Activated T-helper 2 cell treated with anti-CD3 and anti-CD28 coated beads, Interferon-gamma antibody, Interleukin-2, Interleukin-4, amounts not matched to agents 10 μg/mL and 5 μg/mL and 100 μg/mL, durations not matched to agents 14 hours and 24 hours and 36 hours (primary cell): ENCODE data around the gene MICU1. TPM values are rescaled to one million over a fixed set of nuclear protein-coding genes. Genes with fewer than 3 reads are reported as not detected.

Source experiments
- DNase-seq: peaks from one replicate; pipeline ENCODE4 v3.0.0; 2021; ENCODE audit warnings: low spot score
- H3K27ac Mint-ChIP-seq: one replicate; pipeline ENCODE4 v1.8.0; 2021; ENCODE audit warnings: mixed read lengths
- H3K27me3 Mint-ChIP-seq: one replicate; pipeline ENCODE4 v1.8.0; 2021; ENCODE audit warnings: low read depth, mixed read lengths
- H3K36me3 Mint-ChIP-seq: one replicate; pipeline ENCODE4 v1.8.0; 2021; ENCODE audit warnings: low read depth, mixed read lengths
- H3K4me1 Mint-ChIP-seq: one replicate; pipeline ENCODE4 v1.8.0; 2021; ENCODE audit warnings: low read depth, mixed read lengths
- H3K4me3 Mint-ChIP-seq: one replicate; pipeline ENCODE4 v1.8.0; 2021; ENCODE audit warnings: low read depth, mild to moderate bottlenecking, moderate library complexity, mixed read lengths
- H3K9me3 Mint-ChIP-seq: one replicate; pipeline ENCODE4 v1.8.0; 2021; ENCODE audit warnings: mixed read lengths
- intact Hi-C: fragments of 100-400 bp; cut with micrococcal nuclease; formaldehyde crosslinking; loops from one replicate; pipeline ENCODE4 v1.15.1; 2023
- total RNA-seq: library from RNA; stranded (reverse); gene quantifications from 2 replicates; pipeline ENCODE4 v1.2.3, GENCODE V29; 2022

The MICU1 gene
- total RNA-seq, 1 donor from 2014 or later, result 30.7 TPM

DNA sequence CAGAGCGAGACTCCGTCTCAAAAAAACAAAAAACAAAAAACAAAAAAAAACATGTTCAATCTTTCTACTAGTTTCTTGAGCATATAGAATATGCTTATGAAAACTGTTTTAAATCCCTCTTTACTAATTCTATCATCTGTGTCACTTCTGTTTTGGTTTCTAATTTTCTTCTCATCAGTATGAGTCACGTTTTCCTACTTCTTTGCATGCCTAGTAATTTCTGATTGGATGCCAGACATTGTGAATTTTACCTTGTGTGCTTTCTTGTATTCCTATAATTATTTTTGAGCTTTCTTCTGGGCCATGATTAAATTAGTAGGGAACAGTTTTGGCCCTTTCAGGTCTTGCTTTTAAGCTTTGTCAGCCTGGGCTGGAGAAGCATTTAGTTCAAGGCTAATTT is 9.9 kb downstream of the MICU1 start:
- Mint-ChIP-seq H3K9me3 (peaks cover 11% of the 10 kb centered on the region), H3K4me1 (peaks cover 9% of the 10 kb centered on the region), H3K36me3 (peaks cover 9% of the 10 kb centered on the region), H3K27me3 (no peaks in the 10 kb centered on the region), H3K27ac (no peak overlapping the region), H3K4me3 (no peak overlapping the region)
- DNase-seq, result no peak
- intact Hi-C loops, result no loop called here

DNA sequence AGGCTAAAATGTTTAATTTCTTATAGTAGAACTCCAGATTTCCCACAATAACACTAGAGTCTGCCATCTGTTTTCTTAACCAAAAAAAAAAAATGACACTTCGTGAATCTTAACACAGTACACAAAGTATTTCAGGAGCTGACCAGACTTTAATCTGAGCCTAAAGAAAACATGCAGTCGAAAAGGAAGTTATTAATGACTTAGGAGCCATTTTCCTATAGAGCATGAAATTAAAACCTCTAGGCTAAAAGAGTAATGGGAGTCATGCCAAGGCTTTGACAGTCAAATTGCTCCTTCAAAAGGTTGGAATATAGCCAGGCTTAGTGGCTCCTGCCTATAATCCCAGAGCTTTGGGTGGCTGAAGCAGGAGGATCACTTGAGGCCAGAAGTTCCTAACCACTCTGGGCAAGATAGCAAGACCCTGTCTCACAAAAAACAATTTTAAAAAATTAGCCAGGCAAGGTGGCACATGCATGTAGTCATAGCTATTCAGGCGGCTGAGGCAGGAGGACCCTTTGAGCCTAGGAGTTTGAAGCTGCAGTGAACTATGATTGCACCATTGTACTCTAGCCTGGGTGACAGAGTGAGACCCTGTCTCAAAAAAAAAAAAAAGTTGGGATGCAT is 13.6 kb downstream of the MICU1 start:
- H3K4me3 Mint-ChIP-seq, result no peak overlapping the region
- H3K27me3 Mint-ChIP-seq, result no peaks in the 10 kb centered on the region
- intact Hi-C loops, result no loop called here
- DNase-seq, result no peak
- peaks cover 9% of the 10 kb centered on the region for H3K36me3 Mint-ChIP-seq
- peaks cover 12% of the 10 kb centered on the region for H3K4me1 Mint-ChIP-seq
- peaks cover 11% of the 10 kb centered on the region for H3K9me3 Mint-ChIP-seq
- no peak overlapping the region for H3K27ac Mint-ChIP-seq

DNA sequence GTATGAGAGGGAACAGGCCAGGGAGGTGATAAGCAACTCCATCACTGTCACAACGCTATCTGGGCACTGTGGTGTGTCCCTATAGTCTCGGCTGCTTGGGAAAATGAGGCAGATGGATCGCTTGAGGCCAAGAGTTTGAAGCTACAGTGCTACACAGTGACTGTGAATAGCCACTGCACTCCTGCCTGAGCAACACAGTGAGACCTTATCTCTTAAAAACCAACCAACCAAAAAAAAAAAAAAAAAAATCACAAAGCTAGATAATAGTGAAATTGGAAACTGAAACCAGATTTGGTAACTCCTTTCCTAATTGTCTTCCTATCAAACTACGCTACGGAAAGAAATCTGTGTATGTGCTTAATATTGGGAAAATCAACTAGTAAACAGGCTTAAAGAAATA is 14.1 kb downstream of the MICU1 start:
- peaks cover 8% of the 10 kb centered on the region for H3K9me3 Mint-ChIP-seq
- H3K4me1 Mint-ChIP-seq, result peaks cover 12% of the 10 kb centered on the region
- no peak overlapping the region for H3K4me3 Mint-ChIP-seq
- no peaks in the 10 kb centered on the region for H3K27me3 Mint-ChIP-seq
- H3K27ac Mint-ChIP-seq, result no peak overlapping the region
- peaks cover 7% of the 10 kb centered on the region for H3K36me3 Mint-ChIP-seq
- intact Hi-C loops, result no loop called here
- no peak for DNase-seq

DNA sequence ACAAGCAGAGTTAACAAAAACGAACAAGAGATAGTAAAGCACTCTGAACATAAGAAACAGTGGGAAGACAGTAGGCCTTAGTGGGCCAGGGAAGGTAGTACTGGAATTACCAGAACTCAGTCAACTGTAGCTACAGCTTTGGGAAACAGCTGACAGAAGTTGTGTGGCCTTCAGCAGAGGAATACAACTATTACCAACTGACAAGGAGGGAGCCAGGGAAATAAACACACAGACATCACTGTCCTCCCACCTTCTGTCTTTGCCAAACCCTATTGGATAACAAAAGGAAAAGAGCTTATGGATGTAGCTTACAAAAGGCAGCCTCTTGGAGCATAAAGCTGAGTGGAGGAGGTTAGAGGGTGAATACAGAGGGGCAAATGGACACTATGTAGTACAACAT is 15.4 kb downstream of the MICU1 start:
- Mint-ChIP-seq H3K4me1 (peaks cover 12% of the 10 kb centered on the region), H3K27me3 (no peaks in the 10 kb centered on the region), H3K36me3 (peaks cover 3% of the 10 kb centered on the region), H3K9me3 (no peaks in the 10 kb centered on the region), H3K4me3 (no peak overlapping the region), H3K27ac (no peak overlapping the region)
- no peak for DNase-seq
- intact Hi-C loops, result no loop called here

DNA sequence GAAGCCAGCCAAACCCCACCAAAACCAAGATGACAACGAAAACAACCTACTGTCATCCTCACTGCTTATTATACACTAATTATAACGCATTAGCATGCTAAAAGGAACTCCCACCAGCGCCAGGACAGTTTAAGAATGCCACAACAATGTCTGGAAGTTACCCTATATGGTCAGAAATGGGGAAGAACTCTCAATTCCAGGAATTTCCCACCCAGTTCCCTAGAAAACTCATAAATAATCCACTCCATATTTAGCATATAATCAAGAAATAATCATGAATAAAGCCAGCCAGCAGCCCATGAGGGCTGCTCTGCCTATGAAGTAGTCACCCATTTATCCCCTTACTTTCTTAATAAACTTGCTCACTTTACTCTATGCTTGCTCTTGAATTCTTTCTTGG is 20.8 kb downstream of the MICU1 start:
- intact Hi-C loops, result no loop called here
- Mint-ChIP-seq H3K4me1 (no peaks in the 10 kb centered on the region), H3K36me3 (no peaks in the 10 kb centered on the region), H3K27me3 (no peaks in the 10 kb centered on the region), H3K4me3 (no peak overlapping the region), H3K9me3 (no peaks in the 10 kb centered on the region), H3K27ac (no peak overlapping the region)
- DNase-seq, result no peak

DNA sequence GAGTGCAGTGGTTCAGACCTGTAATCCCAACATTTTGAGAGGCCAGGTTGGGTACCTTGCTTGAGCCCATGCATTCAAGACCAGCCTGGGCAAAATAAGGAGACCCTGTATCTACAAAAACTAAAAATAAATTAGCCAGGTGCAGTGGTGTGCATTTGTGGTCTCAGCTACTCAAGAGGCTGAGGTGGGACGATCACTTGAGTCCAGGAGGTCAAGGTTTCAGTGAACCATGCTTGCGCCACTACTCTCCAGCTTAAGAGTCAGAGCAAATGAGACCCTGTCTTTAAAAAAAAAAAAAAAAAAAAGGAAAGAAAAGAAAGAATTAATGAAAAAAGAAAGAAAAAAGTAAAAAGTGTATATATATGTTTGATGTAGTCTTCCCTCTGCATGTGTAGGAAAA is 24.7 kb downstream of the MICU1 start:
- Mint-ChIP-seq H3K9me3 (no peaks in the 10 kb centered on the region), H3K27ac (no peak overlapping the region), H3K4me3 (no peak overlapping the region), H3K4me1 (no peaks in the 10 kb centered on the region), H3K27me3 (no peaks in the 10 kb centered on the region), H3K36me3 (no peaks in the 10 kb centered on the region)
- no peak for DNase-seq
- intact Hi-C loops, result no loop called here

DNA sequence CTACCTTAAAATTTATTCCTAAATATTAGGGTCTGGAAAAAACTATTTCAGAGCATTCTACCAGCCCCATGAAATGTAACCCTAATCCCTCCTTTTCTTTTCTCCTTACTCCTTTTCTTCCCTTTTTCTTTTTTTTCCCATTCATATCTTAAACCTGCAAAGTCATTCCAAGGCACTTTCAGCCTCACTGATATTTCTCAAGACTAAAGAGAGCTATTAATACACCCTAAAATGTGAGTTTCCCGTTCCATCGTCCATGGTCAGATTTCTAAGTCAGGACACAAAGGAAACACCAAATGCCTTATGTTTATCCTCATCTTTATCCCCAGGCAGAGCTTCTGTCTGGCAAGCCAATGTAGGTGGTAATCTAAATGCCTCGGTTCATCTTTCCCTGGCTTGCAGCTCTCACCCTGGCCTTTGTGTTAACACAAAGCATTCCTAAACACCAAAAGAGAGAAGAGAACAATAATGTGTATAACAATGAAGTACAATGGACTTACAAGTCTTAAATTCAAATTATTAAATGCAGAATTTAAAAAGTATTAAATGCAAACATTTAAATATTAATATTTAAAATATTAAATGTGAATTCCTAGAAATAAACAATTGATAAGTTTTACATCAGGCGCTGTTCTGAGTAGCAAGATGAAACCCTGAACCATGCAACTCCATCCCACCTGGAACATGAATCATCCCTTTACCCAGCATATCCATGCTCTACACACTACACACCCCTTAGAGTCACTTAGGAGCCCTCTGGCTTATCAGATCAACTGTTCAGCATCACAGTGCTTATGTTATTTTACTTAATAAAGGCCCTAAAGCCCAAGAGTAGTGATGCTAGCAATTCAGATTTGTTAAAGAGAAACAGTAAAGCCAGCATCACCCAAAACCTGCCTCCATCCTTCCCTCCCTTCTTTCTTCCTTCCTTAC is 26.8 kb downstream of the MICU1 start:
- H3K9me3 Mint-ChIP-seq, result no peaks in the 10 kb centered on the region
- no peaks in the 10 kb centered on the region for H3K36me3 Mint-ChIP-seq
- DNase-seq, result no peak
- H3K27ac Mint-ChIP-seq, result no peak overlapping the region
- intact Hi-C loops, result no loop called here
- no peak overlapping the region for H3K4me3 Mint-ChIP-seq
- H3K4me1 Mint-ChIP-seq, result peaks cover under 1% of the 10 kb centered on the region
- H3K27me3 Mint-ChIP-seq, result no peaks in the 10 kb centered on the region

DNA sequence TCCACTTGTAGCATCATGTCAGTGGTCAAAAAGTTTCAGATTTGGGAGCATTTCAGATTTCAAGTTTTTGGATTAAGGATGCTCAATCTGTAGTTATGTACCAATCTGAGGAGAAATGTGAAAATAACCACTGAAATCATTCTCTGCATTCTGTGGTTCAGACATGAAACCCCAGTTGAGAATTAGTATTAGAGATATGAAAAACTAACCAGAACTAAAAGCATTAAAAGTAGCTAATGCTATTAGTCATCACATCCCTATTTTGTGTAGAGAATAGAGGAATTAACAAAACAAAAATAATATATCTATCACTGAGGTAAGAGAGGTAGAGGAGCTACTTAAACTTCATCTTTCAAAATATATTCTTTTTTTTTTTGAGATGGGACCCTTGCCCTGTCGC is 28.0 kb downstream of the MICU1 start:
- Mint-ChIP-seq H3K27ac (no peak overlapping the region), H3K27me3 (no peaks in the 10 kb centered on the region), H3K36me3 (no peaks in the 10 kb centered on the region), H3K4me1 (peaks cover 2% of the 10 kb centered on the region), H3K9me3 (no peaks in the 10 kb centered on the region), H3K4me3 (no peak overlapping the region)
- no peak for DNase-seq
- intact Hi-C loops, result no loop called here

DNA sequence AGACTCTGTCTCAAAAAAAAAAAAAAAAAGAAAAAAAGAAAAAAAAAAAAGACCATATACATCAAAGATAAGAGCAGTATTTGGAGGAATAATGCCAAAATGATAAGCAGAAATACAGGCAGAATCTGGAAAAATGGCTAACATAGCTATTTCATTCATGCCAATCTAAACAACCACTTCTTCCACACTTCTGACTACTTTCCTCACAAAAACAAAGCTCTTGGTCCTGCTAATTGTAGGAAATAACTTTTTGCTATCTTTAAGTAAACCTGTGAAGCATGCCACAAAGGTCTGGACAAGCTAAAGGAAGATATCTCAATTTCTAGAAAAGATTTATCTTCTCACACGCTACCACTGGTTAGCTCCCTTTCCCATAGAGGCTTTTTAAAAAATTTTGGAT is 30.4 kb downstream of the MICU1 start:
- H3K4me1 Mint-ChIP-seq, result peaks cover 8% of the 10 kb centered on the region
- H3K36me3 Mint-ChIP-seq, result peaks cover 6% of the 10 kb centered on the region
- H3K27ac Mint-ChIP-seq, result no peak overlapping the region
- H3K9me3 Mint-ChIP-seq, result peaks cover 4% of the 10 kb centered on the region
- DNase-seq, result no peak
- no peak overlapping the region for H3K4me3 Mint-ChIP-seq
- intact Hi-C loops, result no loop called here
- no peaks in the 10 kb centered on the region for H3K27me3 Mint-ChIP-seq

DNA sequence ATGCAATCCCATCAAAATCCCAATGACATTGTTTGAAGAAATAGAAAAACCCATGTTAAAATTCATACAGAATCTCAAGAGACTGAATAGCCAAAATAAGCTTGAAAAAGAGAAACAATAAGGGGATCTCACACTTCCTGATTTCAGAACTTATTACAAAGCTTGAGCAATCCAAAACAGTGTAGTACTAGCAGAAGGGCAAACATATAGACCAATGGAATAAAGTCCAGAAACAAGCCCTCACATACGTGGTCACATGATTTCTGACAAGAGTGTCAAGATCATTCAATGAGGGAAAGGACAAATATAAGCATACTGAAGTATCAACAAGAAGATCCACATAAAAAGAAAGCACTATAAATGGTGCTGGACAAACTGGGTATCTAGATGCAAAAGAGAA is 31.9 kb downstream of the MICU1 start:
- H3K9me3 Mint-ChIP-seq, result peaks cover 4% of the 10 kb centered on the region
- no peak for DNase-seq
- peaks cover 8% of the 10 kb centered on the region for H3K4me1 Mint-ChIP-seq
- H3K27ac Mint-ChIP-seq, result no peak overlapping the region
- H3K36me3 Mint-ChIP-seq, result peaks cover 6% of the 10 kb centered on the region
- no peaks in the 10 kb centered on the region for H3K27me3 Mint-ChIP-seq
- no peak overlapping the region for H3K4me3 Mint-ChIP-seq
- intact Hi-C loops, result no loop called here

DNA sequence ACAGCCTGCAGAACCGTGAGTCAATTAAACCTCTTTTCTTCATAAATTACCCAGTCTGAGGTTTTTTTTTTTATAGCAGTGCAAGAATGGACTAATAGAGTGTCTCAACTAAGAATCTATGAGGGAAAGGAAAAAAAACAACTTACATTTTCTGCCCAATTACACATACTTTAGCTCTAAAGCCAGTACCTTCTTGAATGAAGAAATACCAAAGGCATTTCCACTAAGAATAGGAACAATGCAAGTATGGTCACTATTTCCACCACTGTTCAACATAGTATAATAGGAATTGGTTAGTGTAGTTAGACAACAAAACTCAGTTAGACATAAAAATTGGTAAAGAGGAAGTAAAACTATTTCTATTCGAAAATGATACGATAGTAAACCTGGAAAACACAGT is 37.6 kb downstream of the MICU1 start:
- no peak overlapping the region for H3K4me3 Mint-ChIP-seq
- no peaks in the 10 kb centered on the region for H3K27me3 Mint-ChIP-seq
- H3K27ac Mint-ChIP-seq, result no peak overlapping the region
- peaks cover 6% of the 10 kb centered on the region for H3K4me1 Mint-ChIP-seq
- intact Hi-C loops, result no loop called here
- peaks cover 6% of the 10 kb centered on the region for H3K36me3 Mint-ChIP-seq
- no peak for DNase-seq
- H3K9me3 Mint-ChIP-seq, result peaks cover 4% of the 10 kb centered on the region

DNA sequence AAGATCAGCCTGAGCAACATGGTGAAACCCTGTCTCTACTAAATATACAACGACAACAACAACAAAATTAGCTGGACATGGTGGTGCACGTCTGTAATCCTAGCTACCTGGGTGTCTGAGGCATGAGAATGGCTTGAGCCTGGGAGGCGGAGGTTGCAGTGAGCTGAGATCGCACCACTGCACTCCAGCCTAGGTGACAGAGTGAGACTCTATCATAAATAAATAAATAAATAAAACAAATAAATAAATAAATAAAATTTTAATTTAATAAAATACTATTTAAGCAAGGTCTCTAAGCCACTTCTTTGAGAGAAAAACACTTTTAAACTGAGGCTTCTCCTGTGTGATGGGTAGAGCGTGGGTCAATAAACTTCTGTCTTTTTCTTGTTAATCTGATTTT is 38.3 kb downstream of the MICU1 start:
- intact Hi-C loops, result no loop called here
- Mint-ChIP-seq H3K27me3 (no peaks in the 10 kb centered on the region), H3K27ac (no peak overlapping the region), H3K4me3 (no peak overlapping the region), H3K36me3 (peaks cover 6% of the 10 kb centered on the region), H3K4me1 (peaks cover 6% of the 10 kb centered on the region), H3K9me3 (peaks cover 4% of the 10 kb centered on the region)
- no peak for DNase-seq

DNA sequence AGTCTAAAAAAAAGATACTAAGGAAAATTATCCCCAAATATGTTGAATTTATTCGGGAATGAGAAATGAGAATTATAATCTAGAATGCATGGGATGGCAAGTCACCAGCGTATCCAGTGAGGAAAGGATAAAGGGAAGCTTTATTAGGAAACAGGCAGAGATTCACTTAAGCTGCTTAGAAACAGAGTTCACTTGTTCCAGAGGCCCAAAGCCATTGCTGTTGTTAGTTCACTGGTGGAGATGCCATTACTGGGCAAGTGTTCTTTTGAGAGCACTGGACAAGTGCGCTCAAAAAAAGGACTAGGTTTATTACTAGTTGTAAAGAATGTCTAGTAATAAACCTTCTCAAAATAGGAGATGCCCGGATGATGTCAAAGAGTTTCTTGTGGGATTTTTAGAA is 51.2 kb downstream of the MICU1 start:
- Mint-ChIP-seq H3K27me3 (no peaks in the 10 kb centered on the region), H3K4me3 (no peak overlapping the region), H3K9me3 (no peaks in the 10 kb centered on the region), H3K36me3 (no peaks in the 10 kb centered on the region), H3K4me1 (peaks cover 2% of the 10 kb centered on the region), H3K27ac (no peak overlapping the region)
- no peak for DNase-seq
- intact Hi-C loops, result no loop called here
